Aorta (tissue), 5 donors: ENCODE results near the gene GSTO2. TPM values are rescaled to one million over a fixed set of nuclear protein-coding genes. Genes with fewer than 3 reads are reported as not detected.

Experiments used
- ATAC-seq: fragments of 200-7000 bp; cut with Tn5 transposase; one replicate; pipeline ENCODE4 v1.9.1; 2022; ENCODE audit warnings: moderate library complexity; ENCODE audit not compliant: low FRiP score
- DNase-seq, 2 donors: peaks; one replicate each; pipeline ENCODE4 v3.0.0-alpha.2; 2020
- H3K27ac ChIP-seq, 2 donors: one replicate each; pipeline ENCODE4 v1.5.1; 2013; ENCODE audit warnings: low read length in 2 of 2, mild to moderate bottlenecking in 2 of 2, moderate library complexity in 2 of 2, control low read depth in 1 of 2, inconsistent platforms in 1 of 2, low read depth in 1 of 2
- H3K27me3 ChIP-seq, 2 donors: one replicate each; pipeline ENCODE4 v1.6.1; 2013; ENCODE audit warnings: control low read depth in 1 of 2, low read length in 1 of 2, mild to moderate bottlenecking in 1 of 2, moderate library complexity in 1 of 2; ENCODE audit not compliant: insufficient read depth in 2 of 2, control insufficient read depth in 1 of 2
- H3K36me3 ChIP-seq, 2 donors: one replicate each; pipeline ENCODE4 v1.6.1; 2013; ENCODE audit warnings: control low read depth in 1 of 2, low read length in 1 of 2, mild to moderate bottlenecking in 1 of 2; ENCODE audit not compliant: insufficient read depth in 2 of 2, control insufficient read depth in 1 of 2
- H3K4me1 ChIP-seq, 2 donors: one replicate each; pipeline ENCODE4 v1.6.1; 2013; ENCODE audit warnings: low read length in 2 of 2, control low read depth in 1 of 2, mild to moderate bottlenecking in 1 of 2, moderate library complexity in 1 of 2; ENCODE audit not compliant: insufficient read depth in 2 of 2, control insufficient read depth in 1 of 2
- H3K4me3 ChIP-seq, 2 donors: one replicate each; pipeline ENCODE4 v1.5.1; 2013; ENCODE audit warnings: low read length in 2 of 2, control low read depth in 1 of 2, mild to moderate bottlenecking in 1 of 2
- H3K9me3 ChIP-seq: one replicate; pipeline ENCODE4 v1.6.1; 2013; ENCODE audit warnings: mild to moderate bottlenecking, low read length; ENCODE audit not compliant: control insufficient read depth
- WGBS, 2 donors: extraction: QIAGEN DNeasy Blood & Tissue Kit; methylation state at CpG; one replicate each; pipeline ENCODE4 v1.1.7; 2013; 5-methylcytosine and 5-hydroxymethylcytosine counted together
- intact Hi-C, 2 donors: fragments of 100-400 bp; cut with DNase I; formaldehyde crosslinking; loops; one replicate each; pipeline versions ENCODE4 v1.14.2 to v1.15.0; 2022
- polyA plus RNA-seq, 2 donors: library from polyadenylated mRNA; stranded (reverse); fragments of 200-250 nt; gene quantifications; one replicate each; pipeline ENCODE4 v1.2.3, GENCODE V29; 2013
- total RNA-seq, 2 donors: library from RNA; stranded (reverse); fragmentation: NEBNext Ultra II Directional; extraction: Animal tissue kit (Norgen Biotek cat#: 25700); gene quantifications; one replicate each; pipeline ENCODE4 v1.2.1, GENCODE V29; 2021
- donor health status: healthy with polysubstance abuse.
- donor health status: Bipolar disorder and iron deficiency.
- donor health status: DM: no; HTN: no; CAD: no.
- donor health status: DM: no; HTN: no; CAD: no.
- donor health status: DM: yes; HTN: yes; CAD: no.

Gene GSTO2
- total and polyA plus RNA-seq, 4 donors = 1.7 to 4.3 (median 3.5) TPM

DNA sequence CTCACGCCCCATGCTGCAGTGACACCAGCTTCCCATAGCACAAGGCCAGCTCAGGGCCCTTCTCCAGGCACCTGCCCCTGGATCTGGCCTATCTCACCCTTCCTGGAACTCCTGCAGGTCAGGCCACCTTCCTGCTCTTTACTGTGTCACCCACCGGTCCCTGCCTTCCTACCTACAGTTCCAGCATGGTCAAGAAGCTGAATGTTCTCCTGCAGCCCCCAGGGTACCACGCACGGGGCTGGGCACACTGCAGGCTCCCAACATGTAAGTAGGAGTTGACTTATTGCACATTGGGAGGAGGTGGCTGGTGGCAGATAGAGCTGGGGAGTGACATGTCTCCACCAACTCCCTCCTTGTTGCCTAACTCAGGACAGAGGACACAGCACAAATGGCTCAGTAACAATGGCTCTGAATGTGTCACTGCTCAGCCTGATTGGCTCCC is 54.8 kb downstream of the GSTO2 start:
- Histone ChIP-seq H3K27me3 (no peaks in the 10 kb centered on the region), H3K4me1 (peaks cover 0 to 6% of the 10 kb centered on the region in 2 donors), H3K9me3 (no peaks in the 10 kb centered on the region), H3K36me3 (no peaks in the 10 kb centered on the region), H3K4me3 (no peak overlapping the region), H3K27ac (no peak overlapping the region)
- ATAC-seq (no peak), DNase-seq (no peak)
- intact Hi-C loops = no loop called here
- 93 to 96% methylated on average over 4 of the region's 4 CpGs for WGBS, 2 donors

DNA sequence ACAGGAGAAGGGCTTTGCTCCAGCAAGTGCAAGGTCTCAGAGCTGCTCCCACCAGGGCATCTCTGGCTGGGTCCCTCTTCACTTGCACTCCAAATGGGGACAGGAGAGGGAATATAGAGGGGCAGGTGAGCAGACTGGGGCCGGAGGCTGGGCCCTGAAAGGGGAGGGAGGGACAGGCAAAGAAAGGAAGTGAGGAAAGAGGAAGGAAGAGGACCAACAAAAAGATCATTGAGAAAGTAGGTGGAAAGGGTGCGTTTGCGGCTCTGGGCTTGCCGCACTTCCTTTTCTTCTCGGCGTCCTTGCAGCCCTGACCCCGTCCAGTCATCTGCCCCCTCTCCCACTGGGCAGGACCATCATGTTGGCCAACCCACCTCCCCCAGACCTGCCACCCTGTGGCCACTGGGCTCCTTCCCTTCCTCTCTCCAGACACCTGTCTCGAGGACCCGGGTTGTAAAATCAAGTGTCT is 55.3 kb downstream of the GSTO2 start:
- 93 to 94% methylated on average over 9 of the region's 9 CpGs for WGBS, 2 donors
- H3K4me1 ChIP-seq = peaks cover 0 to 6% of the 10 kb centered on the region in 2 donors
- ATAC-seq = no peak
- no peaks in the 10 kb centered on the region for H3K27me3 ChIP-seq
- H3K4me3 ChIP-seq = no peak overlapping the region
- intact Hi-C loops = no loop called here
- peak in 1 of 2 donors; percentile 74 for DNase-seq
- no peaks in the 10 kb centered on the region for H3K36me3 ChIP-seq
- H3K27ac ChIP-seq = no peak overlapping the region
- H3K9me3 ChIP-seq = no peaks in the 10 kb centered on the region

DNA sequence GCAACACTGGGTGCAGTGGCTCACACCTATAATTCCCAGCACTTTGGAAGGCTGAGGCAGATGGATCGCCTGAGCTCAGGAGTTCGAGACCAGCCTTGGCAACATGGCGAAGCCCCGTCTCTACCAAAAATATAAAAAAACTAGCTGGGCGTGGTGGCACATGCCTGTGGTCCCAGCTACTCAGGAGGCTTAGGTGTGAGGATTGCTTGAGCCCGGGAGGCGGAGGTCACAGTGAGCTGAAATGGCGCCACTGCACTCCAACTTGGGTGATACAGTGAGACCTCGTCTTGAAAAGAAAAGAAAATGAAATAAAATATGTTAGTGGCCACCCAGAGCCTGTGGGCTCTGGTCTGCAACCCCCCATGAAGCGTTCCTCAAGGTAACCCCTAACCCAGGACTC is 55.9 kb downstream of the GSTO2 start:
- no peak overlapping the region for H3K4me3 ChIP-seq
- peak in 1 of 2 donors; percentile 43 for DNase-seq

DNA sequence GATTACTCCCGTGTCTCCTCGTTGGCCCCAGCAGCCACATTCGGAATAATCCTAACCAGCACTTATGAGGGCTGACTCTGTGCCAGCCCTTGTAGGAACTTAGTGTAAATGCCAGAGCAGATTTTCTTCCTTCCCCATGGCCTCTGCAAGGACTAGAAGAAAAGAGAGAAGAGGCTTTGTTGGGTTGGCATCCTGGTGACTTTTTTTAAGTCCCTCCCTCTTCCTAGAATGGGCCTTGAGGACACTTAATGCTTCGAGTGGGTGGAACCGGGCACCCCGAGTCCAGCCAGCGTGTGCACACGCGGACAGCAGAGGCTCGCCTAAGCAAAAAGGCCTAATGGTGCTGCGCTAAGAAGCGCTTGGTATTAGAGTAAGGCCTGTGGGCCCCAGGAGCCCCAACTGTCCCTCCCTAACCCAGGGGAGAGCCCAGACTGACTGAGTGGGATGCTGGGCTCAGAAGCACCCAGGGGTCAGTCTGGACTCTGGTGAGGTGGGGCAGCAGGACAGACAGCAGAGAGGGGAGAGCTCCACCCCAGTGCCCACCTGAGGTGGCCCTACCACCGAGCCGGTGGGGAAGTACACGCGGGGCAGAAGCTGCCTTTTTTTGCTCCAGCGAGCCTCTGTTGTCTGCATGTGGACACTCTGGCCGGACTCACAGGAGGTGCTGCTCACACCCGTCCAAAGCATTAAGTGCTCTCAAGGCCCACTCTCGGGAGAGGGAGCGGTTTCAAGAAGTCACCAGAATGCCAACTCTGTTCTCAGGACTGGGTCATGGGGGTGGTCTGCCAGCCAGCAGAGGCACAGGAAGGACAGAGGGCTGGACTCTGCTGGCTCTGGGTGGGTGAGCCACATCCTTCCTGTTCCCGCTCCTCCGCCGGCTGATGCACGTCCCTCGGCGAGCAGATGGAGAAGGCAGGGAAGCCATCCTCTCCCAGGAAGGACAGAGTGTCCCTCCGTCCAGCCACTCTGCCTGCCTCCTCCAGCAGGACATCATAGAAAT is 56.8 kb downstream of the GSTO2 start:
- intact Hi-C loops = no loop called here
- Histone ChIP-seq H3K4me1 (peaks cover 0 to 6% of the 10 kb centered on the region in 2 donors), H3K4me3 (no peak overlapping the region), H3K27me3 (no peaks in the 10 kb centered on the region), H3K9me3 (no peaks in the 10 kb centered on the region), H3K27ac (no peak overlapping the region), H3K36me3 (no peaks in the 10 kb centered on the region)
- 65 to 66% methylated on average over 28 of the region's 28 CpGs for WGBS, 2 donors
- no peak for ATAC-seq
- peak in 1 of 2 donors; percentile 80 for DNase-seq

More for the DNA sequence above, 55.9 kb downstream of the GSTO2 start:
- 90 to 93% methylated on average over 10 of the region's 10 CpGs for WGBS, 2 donors
- Histone ChIP-seq H3K27ac (no peak overlapping the region), H3K27me3 (no peaks in the 10 kb centered on the region), H3K9me3 (no peaks in the 10 kb centered on the region), H3K36me3 (no peaks in the 10 kb centered on the region), H3K4me1 (peaks cover 0 to 6% of the 10 kb centered on the region in 2 donors)
- no peak for ATAC-seq
- intact Hi-C loops = no loop called here

DNA sequence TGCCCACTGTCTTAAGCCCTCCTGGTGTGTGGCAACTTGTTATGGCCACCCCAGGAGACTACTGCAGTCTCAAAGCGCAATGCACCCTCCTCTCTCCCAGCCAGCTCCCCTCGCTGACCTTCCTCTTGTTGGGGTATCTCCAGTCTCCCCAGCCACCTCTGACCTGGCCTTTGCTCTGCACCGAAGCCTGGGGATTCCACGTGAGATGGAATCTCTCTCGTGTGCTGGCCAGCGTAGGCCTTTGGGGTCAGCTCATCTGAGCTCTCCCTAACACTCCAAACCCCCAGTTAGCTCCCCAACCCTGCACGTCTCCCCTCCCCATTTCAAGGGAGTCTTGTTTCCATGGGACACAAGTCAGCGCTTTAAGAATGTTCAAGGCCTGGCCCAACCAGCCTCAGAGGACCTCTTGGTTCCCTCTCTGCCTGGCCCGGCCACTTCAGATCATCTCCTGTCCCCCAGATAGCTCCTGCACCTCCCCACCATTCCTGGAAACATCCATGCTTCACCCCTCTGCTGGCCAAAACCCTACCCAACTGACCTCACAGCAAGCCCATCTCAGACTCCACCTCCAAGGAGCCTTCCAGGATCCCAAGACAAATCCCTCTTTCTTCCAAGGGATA is 58.1 kb downstream of the GSTO2 start:
- Histone ChIP-seq H3K36me3 (no peaks in the 10 kb centered on the region), H3K4me1 (peaks cover 0 to 6% of the 10 kb centered on the region in 2 donors), H3K4me3 (no peak overlapping the region), H3K9me3 (no peaks in the 10 kb centered on the region), H3K27ac (no peak overlapping the region), H3K27me3 (no peaks in the 10 kb centered on the region)
- intact Hi-C loops = no loop called here
- 94 to 97% methylated on average over 9 of the region's 9 CpGs for WGBS, 2 donors
- DNase-seq (no peak), ATAC-seq (no peak)

DNA sequence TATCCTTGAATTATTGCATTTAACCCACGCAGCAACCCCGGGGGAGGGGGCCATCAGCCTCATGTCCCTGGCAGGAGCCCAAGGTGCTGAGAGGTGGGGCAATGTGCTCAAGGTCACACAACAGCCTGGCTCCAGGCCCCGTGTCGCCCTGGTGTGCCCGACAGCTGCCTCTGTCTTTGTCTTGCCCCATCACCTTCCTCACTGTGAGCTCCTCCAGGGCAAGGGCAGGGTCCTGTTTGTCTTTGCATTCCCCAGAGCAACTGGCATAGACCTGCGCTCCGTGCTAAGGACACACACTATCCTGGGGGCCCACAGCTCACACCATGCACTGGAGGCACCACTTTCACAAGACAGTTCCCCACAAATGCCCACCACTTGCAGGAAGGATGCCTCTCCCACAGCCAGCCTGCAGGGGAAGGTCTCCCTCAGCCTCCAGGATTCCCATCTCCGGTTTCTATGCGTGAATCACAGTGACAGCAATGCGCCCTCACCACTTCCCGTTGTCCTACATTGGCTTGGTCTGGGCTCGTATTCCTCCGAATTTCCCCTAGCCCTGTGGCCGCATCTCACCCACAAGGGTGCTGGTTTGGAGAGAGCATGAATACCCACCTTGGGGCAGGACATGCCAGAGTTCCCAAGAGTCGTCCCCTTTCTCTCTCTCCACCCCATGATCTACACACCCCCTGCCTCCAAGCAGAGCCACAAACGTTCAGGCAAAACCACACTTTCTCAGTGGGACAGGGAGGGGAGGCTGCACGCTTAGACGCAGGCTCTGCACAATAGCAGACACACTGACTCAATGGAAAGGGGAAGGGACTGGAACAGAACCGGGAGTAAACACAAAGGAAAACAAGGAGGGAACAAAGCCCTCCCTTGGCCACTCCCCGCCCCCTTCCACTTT is 59.0 kb downstream of the GSTO2 start:
- Histone ChIP-seq H3K4me3 (no peak overlapping the region), H3K27me3 (no peaks in the 10 kb centered on the region), H3K27ac (peak overlapping the region in 1 of 2 donors; percentile 65), H3K4me1 (peaks cover 0 to 6% of the 10 kb centered on the region in 2 donors), H3K9me3 (no peaks in the 10 kb centered on the region), H3K36me3 (no peaks in the 10 kb centered on the region)
- ATAC-seq (peak; percentile 26), DNase-seq (no peak)
- 44 to 51% methylated on average over 19 to 20 of the region's 20 CpGs for WGBS, 2 donors
- intact Hi-C loops = no loop called here

DNA sequence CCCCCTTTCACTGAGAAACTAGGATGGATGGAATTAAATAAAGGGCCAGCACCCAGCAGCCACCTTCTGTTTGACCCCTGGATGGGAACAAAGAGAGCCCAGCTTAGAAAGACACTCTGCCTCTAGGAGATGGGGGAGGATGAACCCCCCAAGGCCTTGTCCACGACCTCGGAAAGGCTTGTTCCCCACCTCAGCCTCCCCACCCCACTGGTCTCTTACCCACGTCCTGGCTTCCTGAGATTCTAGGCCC is 59.6 kb downstream of the GSTO2 start:
- H3K27me3 ChIP-seq = no peaks in the 10 kb centered on the region
- intact Hi-C loops = no loop called here
- peaks cover 0 to 6% of the 10 kb centered on the region in 2 donors for H3K4me1 ChIP-seq
- no peak for ATAC-seq
- no peaks in the 10 kb centered on the region for H3K9me3 ChIP-seq
- no peak for DNase-seq
- no peak overlapping the region for H3K4me3 ChIP-seq
- H3K27ac ChIP-seq = peak overlapping the region in 1 of 2 donors; percentile 65
- no peaks in the 10 kb centered on the region for H3K36me3 ChIP-seq
- 19 to 23% methylated on average over 3 of the region's 3 CpGs for WGBS, 2 donors

DNA sequence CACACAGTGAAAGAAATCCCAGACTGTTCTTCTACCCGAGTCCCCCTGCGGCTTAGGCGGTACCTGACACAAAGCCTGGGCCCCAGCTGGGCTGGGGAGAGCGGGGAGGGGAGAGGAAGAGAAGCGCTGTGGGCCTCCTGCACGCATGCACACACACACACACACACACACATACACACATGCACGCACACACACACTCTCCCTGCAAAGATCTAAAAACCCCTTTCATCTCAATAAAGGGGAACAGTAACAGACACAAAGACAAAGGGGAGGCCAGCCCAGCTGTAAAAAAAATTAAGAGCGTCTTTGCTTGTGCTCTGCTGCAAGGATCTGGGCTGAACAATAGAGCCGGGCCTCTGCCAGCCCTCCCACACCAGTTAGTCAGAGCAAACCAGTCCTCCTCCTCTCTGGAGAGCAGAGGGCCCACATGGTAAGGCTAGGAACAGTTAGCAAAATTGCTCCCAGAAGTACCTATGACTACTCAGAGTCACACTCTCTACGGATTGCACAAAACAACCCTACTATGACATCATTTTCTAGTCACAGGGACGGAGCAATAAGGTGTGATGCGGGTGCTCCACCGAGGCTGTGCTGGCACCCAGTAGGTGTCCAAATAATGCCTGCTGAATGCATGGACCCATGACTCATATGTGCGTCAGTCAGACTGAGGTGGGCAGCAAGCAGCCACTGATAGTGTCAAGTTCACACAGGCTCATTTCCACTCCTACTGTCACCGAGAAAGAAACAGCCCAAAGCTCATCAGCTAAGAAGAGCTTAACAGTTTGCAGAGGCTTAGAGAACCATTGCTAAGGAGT is 60.1 kb downstream of the GSTO2 start:
- H3K36me3 ChIP-seq = no peaks in the 10 kb centered on the region
- intact Hi-C loops = no loop called here
- DNase-seq (peak; percentile 76 to 86), ATAC-seq (peak; percentile 73)
- WGBS, 2 donors = 18 to 27% methylated on average over 15 of the region's 15 CpGs
- H3K27me3 ChIP-seq = no peaks in the 10 kb centered on the region
- peaks cover 2 to 6% of the 10 kb centered on the region in 2 donors for H3K4me1 ChIP-seq
- no peaks in the 10 kb centered on the region for H3K9me3 ChIP-seq
- no peak overlapping the region for H3K4me3 ChIP-seq
- peak overlapping the region; percentile 64 to 65 for H3K27ac ChIP-seq
